ENCODE data around the gene SEC14L5. TPM values are rescaled to one million over a fixed set of nuclear protein-coding genes. Genes with fewer than 3 reads are reported as not detected.

SEC14L5 gene
- total and polyA plus RNA-seq, 2 donors (not counting 3 experiments of a cell fraction or from before 2014, with no cell fraction given): not detected

- POLR2A ChIA-PET: no interaction called here
- no TSS peak for BruUV-seq (replicated peaks)
Observed at GRCh38 chr16:4944333-4945281, 13.5 kb upstream of the SEC14L5 start.

More at GRCh38 chr16:4944333-4945281, 13.5 kb upstream of the SEC14L5 start:
- no peaks in the 10 kb centered on the region for H3K79me2 ChIP-seq (ENCODE audit: control insufficient read depth, insufficient read depth, low read length)
- intact Hi-C loops (cut with micrococcal nuclease) (loop anchor here (1.0 to 2.0 kb wide), 2 partner anchors 12 to 98 kb away; partner anchors contain the start of genes GLYR1 and UBN1), dilution Hi-C loops (cut with MboI; ENCODE audit: extremely low pct_ligation_motif_present, low sequenced_read_pairs) (no loop called here)
- peak; percentile 64 for TF ChIP-seq MAX (IDR thresholded peaks at IDR 0.05; ENCODE audit: insufficient read depth, insufficient read length)
- TF ChIP-seq GATA2 (IDR thresholded peaks at IDR 0.05; ENCODE audit: insufficient read depth, insufficient read length, low read depth, low read length): no peak
- TF ChIP-seq POLR2A (IDR thresholded peaks at IDR 0.05; ENCODE audit: low read depth, low read length): no peak
- TF ChIP-seq FOS (IDR thresholded peaks at IDR 0.05; ENCODE audit: borderline replicate concordance, insufficient read depth, low read length): peak; percentile 100
- TF ChIP-seq JUN (IDR thresholded peaks at IDR 0.05; ENCODE audit: borderline replicate concordance, insufficient read depth, insufficient read length, low read depth): peak; percentile 94
- TF ChIP-seq POLR2AphosphoS5 (IDR thresholded peaks at IDR 0.05; ENCODE audit: insufficient read depth, low read depth, low read length): peak; percentile 96
- H3K27me3 ChIP-seq (ENCODE audit: control insufficient read depth in 2 of 2, insufficient read depth in 2 of 2, low read length in 2 of 2): no peaks in the 10 kb centered on the region
- no peak overlapping the region for H2AFZ ChIP-seq (ENCODE audit: low read depth, low read length)
- no peaks in the 10 kb centered on the region for H3K9me1 ChIP-seq (replicated peaks; ENCODE audit: control insufficient read depth, extremely low read depth, insufficient read depth, low read length)
- FAIRE-seq (peak; percentile 96), DNase-seq (ENCODE audit: low read depth, low spot score) (peak; percentile 98)
- no peaks in the 10 kb centered on the region for H3K36me3 ChIP-seq (ENCODE audit: control insufficient read depth in 2 of 2, extremely low read depth in 1 of 2, insufficient read depth in 2 of 2, low read length in 2 of 2)
- H3K4me1 ChIP-seq (ENCODE audit: control insufficient read depth, extremely low read depth, insufficient read depth, low read length): peaks cover 33% of the 10 kb centered on the region
- CTCF ChIA-PET: interaction anchor here (1.1 kb wide), 1 partner anchor 11 kb away, joined by 5 read pairs; no protein-coding TSS in a partner anchor
- peak overlapping the region; percentile 90 for H3K27ac ChIP-seq (ENCODE audit: insufficient read depth, low read depth, low read length)
- no peak overlapping the region for H3K4me3 ChIP-seq (replicated peaks in 1 of 3; ENCODE audit: insufficient read depth in 1 of 3, low read depth in 1 of 3, low read length in 3 of 3)
- H4K20me1 ChIP-seq (replicated peaks; ENCODE audit: control insufficient read depth, extremely low read depth, insufficient read depth, low read length): no peaks in the 10 kb centered on the region
- peak overlapping the region; percentile 37 for H3K4me2 ChIP-seq (ENCODE audit: insufficient read depth, low read length)
- peak overlapping the region; percentile 62 for H3K9ac ChIP-seq (replicated peaks; ENCODE audit: extremely low read depth, insufficient read depth, low read length)
- H3K9me3 ChIP-seq (replicated peaks; ENCODE audit: control insufficient read depth, insufficient read depth, low read length): no peaks in the 10 kb centered on the region

Data from endothelial cell of umbilical vein (primary cell).